Measurements from ENCODE around the gene PHACTR1.

- no peak for TF ChIP-seq CTCF (conservative IDR thresholded peaks at IDR 0.05 in 1 of 2, IDR thresholded peaks at IDR 0.05 in 1 of 2; ENCODE audit: extremely low read depth in 1 of 2, insufficient read depth in 1 of 2, low read depth in 1 of 2, low read length in 2 of 2)
- no peak for TF ChIP-seq EZH2 (IDR thresholded peaks at IDR 0.05; ENCODE audit: borderline replicate concordance, low read length)
Observed at GRCh38 chr6:13152764-13153163, 436.2 kb downstream of the PHACTR1 start.
